Esophagus (tissue), 2 donors: ENCODE data around the gene ENDOD1. TPM values are rescaled to one million over a fixed set of nuclear protein-coding genes. Genes with fewer than 3 reads are reported as not detected.

Experiments
- H3K27ac ChIP-seq, 2 donors: one replicate each; pipeline ENCODE4 v1.5.1; 2013; ENCODE audit warnings: low read depth in 2 of 2, mild to moderate bottlenecking in 2 of 2, inconsistent platforms in 1 of 2, low read length in 1 of 2, moderate library complexity in 1 of 2
- H3K27me3 ChIP-seq, 2 donors: one replicate each; pipeline ENCODE4 v1.6.1; 2013; ENCODE audit warnings: low read length in 2 of 2, control low read depth in 1 of 2, mild to moderate bottlenecking in 1 of 2; ENCODE audit not compliant: insufficient read depth in 2 of 2, control insufficient read depth in 1 of 2
- H3K36me3 ChIP-seq, 2 donors: one replicate each; pipeline ENCODE4 v1.6.1; 2013; ENCODE audit warnings: low read length in 1 of 2; ENCODE audit not compliant: control insufficient read depth in 2 of 2, insufficient read depth in 2 of 2
- H3K4me1 ChIP-seq, 2 donors: one replicate each; pipeline ENCODE4 v1.6.1; 2013; ENCODE audit warnings: low read length in 1 of 2; ENCODE audit not compliant: control insufficient read depth in 2 of 2, insufficient read depth in 2 of 2
- H3K4me3 ChIP-seq, 2 donors: one replicate each; pipeline ENCODE4 v1.5.1; 2013; ENCODE audit warnings: low read length in 2 of 2, mild to moderate bottlenecking in 2 of 2, low read depth in 1 of 2, moderate library complexity in 1 of 2
- H3K9me3 ChIP-seq, 2 donors: one replicate each; pipeline ENCODE4 v1.6.1; 2013; ENCODE audit warnings: mild to moderate bottlenecking in 2 of 2, low read depth in 1 of 2, low read length in 1 of 2, moderate library complexity in 1 of 2; ENCODE audit not compliant: control insufficient read depth in 2 of 2, insufficient read depth in 1 of 2
- WGBS, 2 donors: extraction: QIAGEN DNeasy Blood & Tissue Kit; methylation state at CpG; one replicate each; pipeline ENCODE4 v1.1.7; 2013; 5-methylcytosine and 5-hydroxymethylcytosine counted together
- polyA plus RNA-seq, 2 donors: library from polyadenylated mRNA; stranded (reverse); fragments of 200-250 nt; gene quantifications; one replicate each; pipeline ENCODE4 v1.2.3, GENCODE V29; 2013
- donor health status: healthy with polysubstance abuse.
- donor health status: Bipolar disorder and iron deficiency.

Gene ENDOD1
- polyA plus RNA-seq, 2 donors: 7.4 to 17.1 TPM

- Histone ChIP-seq H3K27me3 (no peaks in the 10 kb centered on the region), H3K4me1 (peaks cover 0 to 5% of the 10 kb centered on the region in 2 donors), H3K27ac (no peak overlapping the region), H3K36me3 (no peaks in the 10 kb centered on the region), H3K4me3 (no peak overlapping the region), H3K9me3 (no peaks in the 10 kb centered on the region)
- 80 to 81% methylated on average over 5 of the region's 5 CpGs for WGBS, 2 donors
These were observed 66.6 kb downstream of the ENDOD1 start for GRCh38 chr11:95156133-95156721.

GRCh38 chr11:95156916-95157541, 67.4 kb downstream of the ENDOD1 start:
- 30 to 52% methylated on average over 7 of the region's 7 CpGs for WGBS, 2 donors
- Histone ChIP-seq H3K27me3 (no peaks in the 10 kb centered on the region), H3K4me1 (peaks cover 0 to 5% of the 10 kb centered on the region in 2 donors), H3K4me3 (no peak overlapping the region), H3K36me3 (no peaks in the 10 kb centered on the region), H3K27ac (peak overlapping the region; percentile 23 to 38), H3K9me3 (no peaks in the 10 kb centered on the region)

- peaks cover 0 to 5% of the 10 kb centered on the region in 2 donors for H3K4me1 ChIP-seq
- H3K4me3 ChIP-seq: no peak overlapping the region
- H3K9me3 ChIP-seq: no peaks in the 10 kb centered on the region
- H3K27ac ChIP-seq: no peak overlapping the region
- H3K27me3 ChIP-seq: no peaks in the 10 kb centered on the region
- H3K36me3 ChIP-seq: no peaks in the 10 kb centered on the region
- WGBS, 2 donors: 82 to 90% methylated on average over 1 of the region's 1 CpG
These were observed 68.2 kb downstream of the ENDOD1 start for GRCh38 chr11:95157824-95158223.

DNA sequence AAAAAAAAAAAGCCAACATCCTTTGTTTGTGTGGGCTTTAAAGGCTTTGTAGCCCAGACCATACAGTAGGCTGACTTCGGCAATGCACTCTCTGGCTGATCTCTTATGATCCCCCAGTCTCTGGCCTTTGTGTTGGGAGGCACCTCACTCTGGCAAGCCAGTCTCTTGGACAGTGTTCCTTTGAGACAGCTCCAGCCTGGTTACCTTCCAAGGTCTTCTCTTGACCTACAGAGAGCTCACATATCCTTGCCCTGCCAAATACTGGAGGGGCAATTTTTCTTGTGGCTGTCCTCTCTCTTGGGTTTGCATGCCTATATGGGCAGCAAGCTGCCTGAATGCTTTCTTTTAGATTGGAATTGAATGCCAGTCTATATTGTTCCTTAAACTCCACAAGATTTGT, 71.6 kb downstream of the ENDOD1 start:
- Histone ChIP-seq H3K27me3 (no peaks in the 10 kb centered on the region), H3K4me1 (no peaks in the 10 kb centered on the region), H3K4me3 (no peak overlapping the region), H3K27ac (no peak overlapping the region), H3K9me3 (no peaks in the 10 kb centered on the region), H3K36me3 (no peaks in the 10 kb centered on the region)
- WGBS, 2 donors: 86 to 100% methylated on average over 1 of the region's 1 CpG

GRCh38 chr11:95163106-95163505, 73.5 kb downstream of the ENDOD1 start:
- Histone ChIP-seq H3K27ac (no peak overlapping the region), H3K27me3 (no peaks in the 10 kb centered on the region), H3K9me3 (no peaks in the 10 kb centered on the region), H3K36me3 (no peaks in the 10 kb centered on the region), H3K4me1 (no peaks in the 10 kb centered on the region), H3K4me3 (no peak overlapping the region)
- WGBS, 2 donors: 58 to 59% methylated on average over 4 of the region's 4 CpGs

DNA sequence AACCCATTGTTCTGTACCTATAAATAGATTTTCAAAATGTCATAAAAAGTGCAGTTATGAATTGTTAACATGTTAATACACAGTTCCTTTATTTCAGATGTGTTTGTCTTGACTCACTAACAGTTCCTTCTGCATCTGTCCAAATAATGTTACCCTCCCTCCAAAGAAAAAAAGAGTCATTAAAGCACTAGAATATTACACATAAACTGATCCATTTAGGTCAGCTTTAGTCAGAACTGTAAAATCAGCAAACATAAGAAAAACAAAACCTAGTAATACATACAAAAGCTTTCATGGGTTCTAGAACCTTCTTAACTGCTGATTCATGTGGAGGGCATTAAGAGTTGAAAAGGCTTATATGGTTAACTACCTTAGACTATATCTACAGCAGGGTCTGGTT, 76.0 kb downstream of the ENDOD1 start:
- Histone ChIP-seq H3K27ac (no peak overlapping the region), H3K4me3 (no peak overlapping the region), H3K4me1 (no peaks in the 10 kb centered on the region), H3K36me3 (no peaks in the 10 kb centered on the region), H3K9me3 (no peaks in the 10 kb centered on the region), H3K27me3 (no peaks in the 10 kb centered on the region)

DNA sequence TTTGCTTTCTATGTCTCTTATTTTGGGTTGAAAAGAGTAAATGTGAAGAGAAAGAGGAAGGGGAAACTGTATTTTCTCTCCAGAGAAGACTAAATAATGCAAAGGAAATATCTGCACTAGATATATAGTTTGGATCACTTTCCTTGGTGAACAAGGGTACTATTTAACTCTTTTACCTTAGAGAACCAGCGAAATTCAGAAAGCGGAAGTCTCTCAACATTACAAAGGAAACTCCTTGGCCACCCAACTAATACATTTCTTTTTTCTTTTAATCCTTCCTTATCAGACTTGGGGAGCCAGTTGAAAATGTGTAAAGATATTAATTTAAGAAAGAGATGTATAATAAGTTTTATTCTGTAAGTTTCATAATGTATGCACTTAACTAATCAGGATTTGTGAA, 77.1 kb downstream of the ENDOD1 start:
- H3K4me1 ChIP-seq: no peaks in the 10 kb centered on the region
- 91 to 93% methylated on average over 2 of the region's 2 CpGs for WGBS, 2 donors

GRCh38 chr11:95170294-95170693, 80.6 kb downstream of the ENDOD1 start:
- no peaks in the 10 kb centered on the region for H3K27me3 ChIP-seq
- WGBS, 2 donors: 94 to 96% methylated on average over 5 of the region's 5 CpGs
- no peaks in the 10 kb centered on the region for H3K9me3 ChIP-seq
- no peak overlapping the region for H3K27ac ChIP-seq
- no peaks in the 10 kb centered on the region for H3K4me1 ChIP-seq
- H3K36me3 ChIP-seq: no peaks in the 10 kb centered on the region
- no peak overlapping the region for H3K4me3 ChIP-seq

More for the DNA sequence above, 77.1 kb downstream of the ENDOD1 start:
- Histone ChIP-seq H3K27me3 (no peaks in the 10 kb centered on the region), H3K4me3 (no peak overlapping the region), H3K36me3 (no peaks in the 10 kb centered on the region), H3K27ac (no peak overlapping the region), H3K9me3 (no peaks in the 10 kb centered on the region)

DNA sequence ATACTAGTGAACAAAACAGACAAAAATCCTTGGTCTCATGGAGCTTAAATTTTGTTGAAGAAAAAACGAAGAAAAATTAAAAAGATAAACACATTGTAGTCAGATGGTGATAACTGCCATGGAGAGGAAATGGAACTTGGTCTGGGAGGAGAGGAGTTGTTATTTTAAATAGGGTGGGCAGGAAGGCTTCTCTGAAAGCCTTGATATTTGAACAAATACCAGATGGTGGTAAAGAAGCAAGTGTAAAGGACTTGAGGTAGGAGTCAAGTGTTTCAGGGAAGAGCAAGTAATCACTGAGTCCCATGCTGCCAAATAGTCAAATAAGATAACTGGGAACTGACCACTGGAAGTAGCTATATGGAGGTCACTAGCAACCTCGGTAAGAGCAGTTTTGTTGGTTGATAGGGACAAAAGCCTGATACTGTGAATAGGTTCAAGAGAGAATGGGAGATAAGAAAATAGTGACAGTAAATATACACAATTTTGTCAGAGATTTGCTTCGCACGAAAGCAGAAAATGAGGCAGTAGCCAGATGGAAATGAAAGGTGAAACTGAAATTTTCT, 86.3 kb downstream of the ENDOD1 start:
- no peaks in the 10 kb centered on the region for H3K4me1 ChIP-seq
- no peaks in the 10 kb centered on the region for H3K9me3 ChIP-seq
- no peak overlapping the region for H3K27ac ChIP-seq
- peaks cover 0 to 3% of the 10 kb centered on the region in 2 donors for H3K36me3 ChIP-seq
- 75 to 80% methylated on average over 4 of the region's 4 CpGs for WGBS, 2 donors
- H3K4me3 ChIP-seq: no peak overlapping the region
- no peaks in the 10 kb centered on the region for H3K27me3 ChIP-seq
